ENCODE data around the gene HVCN1.

DNA sequence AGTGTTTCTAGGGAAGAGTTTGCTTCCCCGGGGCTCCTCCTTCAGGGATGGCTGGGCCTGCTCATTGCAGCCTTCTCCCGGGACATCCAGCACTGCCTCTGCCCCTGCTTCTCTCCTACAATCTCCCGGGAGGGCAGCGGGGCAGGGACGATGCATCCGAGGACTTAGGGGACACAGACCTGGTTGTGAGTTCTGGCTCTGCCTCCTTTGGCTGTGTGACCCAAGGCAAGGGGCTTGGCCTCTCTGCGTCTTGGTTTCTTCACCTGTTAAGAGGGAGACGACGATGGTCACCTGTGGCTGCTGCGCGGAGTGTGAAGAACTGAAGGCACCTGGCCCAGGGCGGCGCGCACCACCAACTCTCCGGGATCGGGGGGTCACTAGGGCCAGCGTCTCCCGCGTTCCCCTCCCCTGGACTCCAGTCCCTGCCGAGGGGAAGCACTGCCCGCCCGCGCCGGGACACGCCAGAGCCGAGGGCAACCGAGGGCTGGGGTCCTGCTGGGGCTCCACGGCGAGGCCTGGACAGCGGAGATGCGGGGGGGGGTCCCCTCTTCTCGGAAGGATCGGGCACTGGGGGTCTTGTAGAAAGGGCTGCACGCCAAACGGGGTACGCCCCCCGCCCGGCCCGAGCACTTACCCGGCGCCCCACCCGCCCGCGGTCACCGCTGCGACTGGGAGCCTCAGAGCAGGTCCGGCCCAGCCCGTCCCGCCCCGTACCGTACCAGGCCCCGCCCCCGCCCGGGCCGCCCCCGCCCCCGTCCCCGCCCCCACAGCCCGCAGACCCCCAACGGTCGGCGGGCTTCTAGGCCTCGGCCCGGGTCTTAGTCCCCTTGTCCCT lies at the start of gene HVCN1:
- no peak for TF ChIP-seq YY1 (IDR thresholded peaks at IDR 0.05; ENCODE audit: insufficient read depth, insufficient replicate concordance, low read depth, low read length)
- TF ChIP-seq FOXK2 (IDR thresholded peaks at IDR 0.05), result no peak
- TF ChIP-seq, protein P1, sequence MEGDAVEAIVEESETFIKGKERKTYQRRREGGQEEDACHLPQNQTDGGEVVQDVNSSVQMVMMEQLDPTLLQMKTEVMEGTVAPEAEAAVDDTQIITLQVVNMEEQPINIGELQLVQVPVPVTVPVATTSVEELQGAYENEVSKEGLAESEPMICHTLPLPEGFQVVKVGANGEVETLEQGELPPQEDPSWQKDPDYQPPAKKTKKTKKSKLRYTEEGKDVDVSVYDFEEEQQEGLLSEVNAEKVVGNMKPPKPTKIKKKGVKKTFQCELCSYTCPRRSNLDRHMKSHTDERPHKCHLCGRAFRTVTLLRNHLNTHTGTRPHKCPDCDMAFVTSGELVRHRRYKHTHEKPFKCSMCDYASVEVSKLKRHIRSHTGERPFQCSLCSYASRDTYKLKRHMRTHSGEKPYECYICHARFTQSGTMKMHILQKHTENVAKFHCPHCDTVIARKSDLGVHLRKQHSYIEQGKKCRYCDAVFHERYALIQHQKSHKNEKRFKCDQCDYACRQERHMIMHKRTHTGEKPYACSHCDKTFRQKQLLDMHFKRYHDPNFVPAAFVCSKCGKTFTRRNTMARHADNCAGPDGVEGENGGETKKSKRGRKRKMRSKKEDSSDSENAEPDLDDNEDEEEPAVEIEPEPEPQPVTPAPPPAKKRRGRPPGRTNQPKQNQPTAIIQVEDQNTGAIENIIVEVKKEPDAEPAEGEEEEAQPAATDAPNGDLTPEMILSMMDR (CRISPR knock-in tag; IDR thresholded peaks at IDR 0.05), result no peak
- TF ChIP-seq, protein P2, sequence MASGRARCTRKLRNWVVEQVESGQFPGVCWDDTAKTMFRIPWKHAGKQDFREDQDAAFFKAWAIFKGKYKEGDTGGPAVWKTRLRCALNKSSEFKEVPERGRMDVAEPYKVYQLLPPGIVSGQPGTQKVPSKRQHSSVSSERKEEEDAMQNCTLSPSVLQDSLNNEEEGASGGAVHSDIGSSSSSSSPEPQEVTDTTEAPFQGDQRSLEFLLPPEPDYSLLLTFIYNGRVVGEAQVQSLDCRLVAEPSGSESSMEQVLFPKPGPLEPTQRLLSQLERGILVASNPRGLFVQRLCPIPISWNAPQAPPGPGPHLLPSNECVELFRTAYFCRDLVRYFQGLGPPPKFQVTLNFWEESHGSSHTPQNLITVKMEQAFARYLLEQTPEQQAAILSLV (CRISPR knock-in tag; IDR thresholded peaks at IDR 0.05; ENCODE audit: borderline replicate concordance), result no peak
- no peak for TF ChIP-seq NBN (conservative IDR thresholded peaks at IDR 0.05)
- no peak for TF ChIP-seq MXI1 (IDR thresholded peaks at IDR 0.05; ENCODE audit: borderline replicate concordance, low read depth, low read length)
- no peak for TF ChIP-seq ZNF777 (CRISPR knock-in tag; IDR thresholded peaks at IDR 0.05)
